ENCODE measurements around the gene BRD7.

GRCh38 chr16:50363656-50364055, 5.1 kb downstream of the BRD7 start:
- TF ChIP-seq, protein P1, sequence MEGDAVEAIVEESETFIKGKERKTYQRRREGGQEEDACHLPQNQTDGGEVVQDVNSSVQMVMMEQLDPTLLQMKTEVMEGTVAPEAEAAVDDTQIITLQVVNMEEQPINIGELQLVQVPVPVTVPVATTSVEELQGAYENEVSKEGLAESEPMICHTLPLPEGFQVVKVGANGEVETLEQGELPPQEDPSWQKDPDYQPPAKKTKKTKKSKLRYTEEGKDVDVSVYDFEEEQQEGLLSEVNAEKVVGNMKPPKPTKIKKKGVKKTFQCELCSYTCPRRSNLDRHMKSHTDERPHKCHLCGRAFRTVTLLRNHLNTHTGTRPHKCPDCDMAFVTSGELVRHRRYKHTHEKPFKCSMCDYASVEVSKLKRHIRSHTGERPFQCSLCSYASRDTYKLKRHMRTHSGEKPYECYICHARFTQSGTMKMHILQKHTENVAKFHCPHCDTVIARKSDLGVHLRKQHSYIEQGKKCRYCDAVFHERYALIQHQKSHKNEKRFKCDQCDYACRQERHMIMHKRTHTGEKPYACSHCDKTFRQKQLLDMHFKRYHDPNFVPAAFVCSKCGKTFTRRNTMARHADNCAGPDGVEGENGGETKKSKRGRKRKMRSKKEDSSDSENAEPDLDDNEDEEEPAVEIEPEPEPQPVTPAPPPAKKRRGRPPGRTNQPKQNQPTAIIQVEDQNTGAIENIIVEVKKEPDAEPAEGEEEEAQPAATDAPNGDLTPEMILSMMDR (IDR thresholded peaks at IDR 0.05), result no peak
- TF ChIP-seq POLR2A (IDR thresholded peaks at IDR 0.05), result no peak

All from right lobe of liver (tissue), 4 donors.